Stimulated activated CD4-positive, alpha-beta T cell treated with anti-CD3 and anti-CD28 coated beads, Interleukin-1b, Interleukin-23, amount 100 ng/mL, for 4 hours (primary cell): Measurements from ENCODE around the gene RGS9.
"Not testable (repeated sequence)": the region's sequence is repeated elsewhere in the genome, so short reads cannot be mapped to it uniquely, and the experiment has no call there.

Experiments used
- DNase-seq, 2 donors: peaks; one replicate each; pipeline ENCODE4 v3.0.0-alpha.2; 2020; ENCODE audit warnings: low read depth in 2 of 2

RGS9 gene

DNA sequence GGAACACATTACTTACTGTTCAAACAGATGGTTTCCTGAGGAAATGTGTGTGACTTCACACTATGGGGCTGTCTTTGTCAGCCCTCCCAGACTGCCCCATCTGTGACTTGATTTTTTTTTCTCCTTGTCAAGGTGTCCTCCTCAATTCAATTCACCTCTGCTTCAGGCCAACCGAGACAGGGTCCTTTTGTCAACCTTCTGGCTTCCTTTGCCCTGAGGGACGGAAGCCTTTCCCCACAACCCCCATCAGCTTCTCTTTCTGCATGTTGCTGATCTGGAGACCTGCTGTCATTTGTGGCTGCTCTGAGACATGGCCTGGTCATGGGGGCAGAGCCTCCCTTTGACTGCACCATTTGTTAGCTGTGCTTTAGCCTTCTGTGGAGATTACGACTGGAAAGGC is 21.3 kb upstream of the RGS9 start:
- no peak for DNase-seq

GRCh38 chr17:65116515-65116914 is 20.7 kb upstream of the RGS9 start:
- DNase-seq = not testable (repeated sequence)

- DNase-seq = no peak
Observed at GRCh38 chr17:65117384-65118035, 19.7 kb upstream of the RGS9 start.

GRCh38 chr17:65121368-65121767 is 15.8 kb upstream of the RGS9 start:
- no peak for DNase-seq

DNA sequence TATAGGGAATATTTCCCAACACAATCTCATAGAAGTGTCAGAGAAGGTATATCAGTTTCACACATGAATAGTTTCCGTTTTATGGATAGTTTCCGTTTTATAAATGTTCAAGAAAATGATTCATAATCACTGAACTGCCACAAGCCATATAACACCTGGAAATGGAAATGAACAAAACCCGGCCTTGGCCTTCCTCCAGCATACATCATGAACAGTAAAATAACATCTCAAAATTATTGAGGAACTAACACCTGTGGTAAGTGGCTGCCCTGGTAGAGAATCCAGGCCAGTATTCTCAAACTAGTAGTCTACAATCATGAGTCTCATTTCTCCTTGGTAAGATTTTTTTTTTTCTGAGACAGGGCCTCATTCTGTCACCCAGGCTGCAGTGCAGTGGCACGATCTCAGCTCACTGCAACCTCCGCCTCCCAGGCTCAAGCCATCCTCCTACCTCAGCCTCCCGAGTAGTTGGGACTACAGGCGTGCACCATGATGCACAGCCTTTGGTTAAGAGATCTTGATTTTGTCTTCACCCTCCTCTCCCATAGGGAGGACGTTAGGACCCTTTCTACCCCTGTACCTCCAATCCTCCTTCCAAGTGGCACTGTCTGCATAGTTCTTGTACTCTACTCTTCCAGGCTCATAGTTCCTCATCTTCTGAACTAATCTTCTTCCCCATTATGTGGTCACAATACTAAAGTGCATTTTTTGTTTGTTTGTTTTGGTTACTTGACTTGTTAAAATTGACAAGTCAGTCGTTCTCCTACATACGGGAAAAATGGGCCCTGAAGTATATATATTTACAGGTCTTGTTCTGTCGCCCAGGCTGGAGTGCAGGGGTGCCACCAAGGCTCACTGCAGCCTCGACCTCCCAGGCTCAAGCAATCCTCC is 15.0 kb upstream of the RGS9 start:
- DNase-seq = no peak

- peak; percentile 55 to 74 for DNase-seq
Observed at GRCh38 chr17:65122836-65123756, 14.1 kb upstream of the RGS9 start.

GRCh38 chr17:65123757-65124675 is 13.2 kb upstream of the RGS9 start:
- no peak for DNase-seq

GRCh38 chr17:65130832-65131231 is 6.3 kb upstream of the RGS9 start:
- DNase-seq = no peak

GRCh38 chr17:65131240-65131639 is 5.9 kb upstream of the RGS9 start:
- DNase-seq = no peak

GRCh38 chr17:65131946-65132345 is 5.2 kb upstream of the RGS9 start:
- DNase-seq = no peak

DNA sequence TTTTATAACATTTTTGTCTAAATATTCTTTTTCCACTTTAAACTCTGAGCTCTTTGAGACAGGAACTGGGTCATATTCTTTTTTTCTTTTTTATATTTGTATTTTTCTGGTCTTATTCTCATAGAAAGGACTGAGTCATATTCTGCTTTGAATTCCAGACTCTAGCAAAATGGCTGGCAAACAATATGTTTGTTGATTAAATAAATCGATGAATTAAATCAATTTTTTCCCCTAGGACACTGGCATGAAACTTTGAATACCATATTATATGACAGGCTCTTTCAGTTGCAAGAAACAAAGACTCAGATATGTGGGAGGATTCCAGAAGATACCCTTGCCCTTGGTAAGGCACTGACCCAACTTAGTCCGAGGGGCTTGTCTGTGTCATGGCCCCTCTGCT is 3.1 kb upstream of the RGS9 start:
- DNase-seq = no peak

- no peak for DNase-seq
Observed at GRCh38 chr17:65139101-65139764, 2.1 kb downstream of the RGS9 start.

DNA sequence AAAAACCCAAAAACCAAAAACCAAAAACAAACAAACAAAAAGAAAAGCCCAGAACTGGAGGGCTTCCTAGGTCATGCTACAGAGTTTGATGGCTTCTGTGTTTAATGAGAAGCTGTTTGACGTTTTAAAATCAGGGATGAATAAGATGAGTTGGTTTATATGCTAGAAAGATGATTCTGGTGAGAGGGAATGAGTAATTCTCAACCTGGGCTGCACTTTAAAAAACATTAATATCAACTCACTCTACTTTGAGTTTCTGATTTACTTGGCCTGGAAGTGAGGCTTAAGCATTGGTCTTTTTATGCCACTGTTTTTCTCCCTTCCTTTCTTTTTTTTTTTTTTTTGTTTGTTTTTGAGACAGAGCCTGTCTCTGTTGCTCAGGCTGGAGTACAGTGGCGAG is 5.1 kb downstream of the RGS9 start:
- DNase-seq = no peak

- DNase-seq = no peak
Observed at GRCh38 chr17:65143889-65144604, 6.9 kb downstream of the RGS9 start.

DNA sequence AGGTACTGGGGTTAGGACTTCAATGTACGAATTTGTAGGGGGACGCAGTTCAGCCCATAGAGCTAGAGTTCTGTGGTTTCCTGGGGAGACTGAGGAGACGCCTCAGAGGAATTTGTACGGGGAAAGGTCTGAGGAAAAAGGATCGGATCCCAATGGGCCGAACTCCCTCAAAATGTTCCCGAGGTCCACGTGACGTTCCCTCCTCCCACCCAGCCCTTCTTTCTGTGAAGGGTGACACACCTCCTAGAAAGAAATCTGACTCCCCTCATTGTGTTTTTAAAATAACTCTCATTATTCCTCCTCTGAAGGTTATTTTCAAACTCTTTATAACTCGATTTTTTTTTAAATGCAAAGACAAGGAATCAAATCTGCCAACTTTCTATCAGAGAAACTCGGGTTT is 8.6 kb downstream of the RGS9 start:
- no peak for DNase-seq

DNA sequence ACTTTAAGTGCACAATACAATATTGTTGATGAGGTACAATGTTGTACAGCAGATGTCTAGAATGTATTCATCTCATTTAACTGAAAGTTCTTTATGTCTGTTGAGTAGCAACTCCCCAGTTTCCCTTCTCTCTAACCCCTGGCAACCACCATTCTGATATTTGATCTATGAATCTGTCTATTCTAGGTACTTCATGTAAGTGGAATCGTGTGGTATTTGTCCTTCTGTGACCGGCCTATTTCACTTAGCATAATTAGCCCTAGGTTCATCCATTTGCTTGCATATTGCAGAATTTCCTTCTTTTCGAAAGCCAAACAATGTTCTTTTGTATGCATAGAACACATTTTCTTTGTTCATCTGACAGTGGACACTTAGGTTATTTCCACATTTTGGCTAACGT is 10.8 kb downstream of the RGS9 start:
- DNase-seq = no peak

DNA sequence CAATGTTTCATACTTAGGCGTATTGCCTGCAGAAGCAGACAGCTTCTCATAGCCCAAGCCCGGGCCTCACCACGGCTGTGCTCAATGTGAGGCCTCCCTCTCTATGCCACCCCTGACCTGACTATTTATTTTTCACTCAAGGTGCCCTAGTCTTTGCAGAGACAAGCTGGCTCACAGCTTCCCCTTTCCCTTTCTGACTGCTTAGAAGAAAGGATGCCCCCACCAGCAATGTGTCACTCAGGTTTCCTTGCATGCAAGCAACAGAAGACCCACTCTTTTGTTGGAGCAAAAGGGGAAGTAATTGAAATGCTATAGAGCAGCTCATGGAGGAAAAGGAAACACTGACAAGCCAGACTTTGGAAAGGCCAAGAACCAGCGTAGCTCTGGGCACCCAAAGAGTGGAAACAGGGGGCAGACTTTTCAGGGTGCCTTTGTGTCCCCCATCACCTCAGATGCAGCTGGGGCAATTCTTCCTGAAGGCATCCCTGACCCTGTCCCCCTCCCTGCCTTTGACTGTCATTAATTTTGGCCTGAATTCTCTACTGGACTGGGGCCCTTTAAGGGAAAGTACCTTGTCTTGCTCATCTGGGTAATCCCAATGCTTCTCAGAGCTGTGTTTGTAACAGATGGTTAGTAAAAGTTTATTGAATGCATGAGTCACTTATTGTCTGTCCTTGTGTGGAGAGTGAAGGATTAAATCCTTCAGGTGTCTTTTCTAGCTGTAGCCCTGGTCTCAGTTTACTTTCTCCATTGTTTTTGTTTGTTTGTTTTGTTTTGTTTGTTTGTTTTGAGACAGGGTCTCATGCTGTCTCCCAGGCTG is 17.8 kb downstream of the RGS9 start:
- DNase-seq = no peak

- DNase-seq = no peak
Observed at GRCh38 chr17:65155622-65156021, 18.5 kb downstream of the RGS9 start.
